Cardiac muscle cell (in vitro differentiated cells and primary cell): Measurements from ENCODE around the gene OR52I1. TPM values are rescaled to one million over a fixed set of nuclear protein-coding genes. Genes with fewer than 3 reads are reported as not detected.

ENCODE experiments used
- DNase-seq, 2 donors: peaks; one replicate each; pipeline versions ENCODE4 v3.0.0 to v3.0.0-alpha.2; 2010 to 2017; ENCODE audit warnings: low read depth in 1 of 2, low spot score in 1 of 2
- H3K27ac ChIP-seq: fragments of 200-600 bp; sonication (generic); 2 replicates; pipeline ENCODE4 v1.5.1; 2016
- H3K27me3 ChIP-seq: fragments of 200-600 bp; sonication (generic); 2 replicates; pipeline ENCODE4 v1.6.0; 2016; ENCODE audit warnings: control low read depth
- H3K36me3 ChIP-seq: fragments of 200-600 bp; sonication (generic); 2 replicates; pipeline ENCODE4 v1.5.1; 2016; ENCODE audit warnings: control low read depth
- H3K4me1 ChIP-seq: fragments of 200-600 bp; sonication (generic); 2 replicates; pipeline ENCODE4 v1.8.1; 2017; ENCODE audit warnings: low read depth, mild to moderate bottlenecking, mixed run types
- H3K4me3 ChIP-seq: fragments of 200-600 bp; sonication (generic); 2 replicates; pipeline ENCODE4 v1.5.1; 2016; ENCODE audit warnings: mild to moderate bottlenecking
- H3K9me3 ChIP-seq: fragments of 200-600 bp; sonication (generic); 2 replicates; pipeline ENCODE4 v1.5.1; 2017; ENCODE audit warnings: low read depth, mild to moderate bottlenecking, control low read depth
- polyA plus RNA-seq: library from polyadenylated mRNA; unstranded; fragments of >200 nt; fragmentation: Nextera tagmentation; extraction: Ambion mirVana; gene quantifications from 2 replicates; pipeline ENCODE4 v1.2.1, GENCODE V29; 2016
- total RNA-seq: library from RNA; depleted of rRNA; stranded (reverse); fragments of >200 nt; gene quantifications from 2 replicates; pipeline ENCODE4 v1.2.3, GENCODE V29; 2016
- TF ChIP-seq, protein P1 (sequence below): IDR thresholded peaks from 2 replicates; pipeline ENCODE4 v1.5.1; 2012; ENCODE audit warnings: low read depth, mild to moderate bottlenecking, low read length

Gene OR52I1
- total and polyA plus RNA-seq, 2 experiments from 2014 or later = 0.33 TPM; not detected in 1

DNA sequence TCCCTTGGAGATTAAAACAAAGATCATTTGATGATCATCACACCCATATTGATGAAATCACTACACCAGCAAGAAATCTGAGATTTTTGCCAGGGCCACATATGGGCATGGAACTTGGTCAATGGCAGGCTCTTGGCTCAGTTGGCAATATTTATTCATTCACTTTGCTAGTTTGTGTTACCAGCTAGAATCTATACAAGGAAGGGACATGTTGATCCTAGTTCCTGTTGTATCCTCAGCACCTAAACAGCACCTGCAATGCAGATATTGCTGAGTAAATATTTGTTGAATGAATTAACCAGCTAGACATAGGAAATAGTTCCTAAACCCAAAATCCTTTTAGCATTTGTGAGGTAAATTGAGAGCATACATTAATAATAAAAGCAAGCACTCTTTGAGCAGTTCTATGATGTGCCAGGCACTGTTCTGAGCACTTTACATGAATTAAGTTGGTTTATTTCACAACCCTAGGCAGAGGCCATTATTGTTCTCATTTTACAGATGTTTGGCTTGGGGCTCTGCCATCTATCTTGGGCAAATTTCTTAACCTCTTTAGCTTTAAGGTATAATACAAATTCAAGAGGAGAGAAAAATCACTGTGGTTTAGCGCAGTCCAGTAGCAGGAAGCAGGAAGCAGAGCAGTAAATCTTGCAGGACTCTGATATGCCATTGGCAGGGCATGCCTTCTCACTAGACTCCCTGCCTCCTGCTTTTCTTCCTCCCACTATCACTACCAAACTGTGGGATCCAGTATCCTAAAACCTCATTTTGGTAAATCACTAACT lies 12.6 kb downstream of the OR52I1 start:
- H3K4me1 ChIP-seq = no peaks in the 10 kb centered on the region
- no peaks in the 10 kb centered on the region for H3K27me3 ChIP-seq
- H3K9me3 ChIP-seq = no peaks in the 10 kb centered on the region
- no peak overlapping the region for H3K4me3 ChIP-seq
- TF ChIP-seq, protein P1, sequence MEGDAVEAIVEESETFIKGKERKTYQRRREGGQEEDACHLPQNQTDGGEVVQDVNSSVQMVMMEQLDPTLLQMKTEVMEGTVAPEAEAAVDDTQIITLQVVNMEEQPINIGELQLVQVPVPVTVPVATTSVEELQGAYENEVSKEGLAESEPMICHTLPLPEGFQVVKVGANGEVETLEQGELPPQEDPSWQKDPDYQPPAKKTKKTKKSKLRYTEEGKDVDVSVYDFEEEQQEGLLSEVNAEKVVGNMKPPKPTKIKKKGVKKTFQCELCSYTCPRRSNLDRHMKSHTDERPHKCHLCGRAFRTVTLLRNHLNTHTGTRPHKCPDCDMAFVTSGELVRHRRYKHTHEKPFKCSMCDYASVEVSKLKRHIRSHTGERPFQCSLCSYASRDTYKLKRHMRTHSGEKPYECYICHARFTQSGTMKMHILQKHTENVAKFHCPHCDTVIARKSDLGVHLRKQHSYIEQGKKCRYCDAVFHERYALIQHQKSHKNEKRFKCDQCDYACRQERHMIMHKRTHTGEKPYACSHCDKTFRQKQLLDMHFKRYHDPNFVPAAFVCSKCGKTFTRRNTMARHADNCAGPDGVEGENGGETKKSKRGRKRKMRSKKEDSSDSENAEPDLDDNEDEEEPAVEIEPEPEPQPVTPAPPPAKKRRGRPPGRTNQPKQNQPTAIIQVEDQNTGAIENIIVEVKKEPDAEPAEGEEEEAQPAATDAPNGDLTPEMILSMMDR = no peak
- H3K27ac ChIP-seq = no peak overlapping the region
- H3K36me3 ChIP-seq = peaks cover 9% of the 10 kb centered on the region
- DNase-seq = peak in 1 of 2 donors; percentile 54

DNA sequence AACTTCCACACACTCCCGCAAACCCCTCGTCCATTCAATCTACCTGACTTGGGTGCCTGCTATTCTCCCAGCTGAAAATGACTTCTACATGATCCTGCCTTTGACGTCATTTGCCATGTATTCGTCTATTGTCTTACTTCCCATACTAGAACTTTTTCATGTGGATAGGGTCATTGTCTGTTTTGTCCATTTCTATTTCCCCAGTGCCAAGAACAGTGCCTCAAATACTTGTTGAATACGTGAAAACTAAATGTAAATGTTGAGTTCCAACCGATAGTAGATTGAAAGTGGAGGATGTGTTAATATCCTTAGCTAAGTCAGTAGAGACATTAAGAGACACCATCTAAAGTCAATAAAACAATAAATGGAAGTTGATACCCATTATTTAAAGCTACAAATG lies 13.3 kb downstream of the OR52I1 start:
- peak overlapping the region; percentile 55 for H3K4me3 ChIP-seq
- TF ChIP-seq, protein P1 = no peak
- H3K27me3 ChIP-seq = peaks cover 3% of the 10 kb centered on the region
- DNase-seq = peak in 1 of 2 donors; percentile 10
- peaks cover 9% of the 10 kb centered on the region for H3K36me3 ChIP-seq
- H3K9me3 ChIP-seq = no peaks in the 10 kb centered on the region
- peak overlapping the region; percentile 90 for H3K27ac ChIP-seq
- no peaks in the 10 kb centered on the region for H3K4me1 ChIP-seq

DNA sequence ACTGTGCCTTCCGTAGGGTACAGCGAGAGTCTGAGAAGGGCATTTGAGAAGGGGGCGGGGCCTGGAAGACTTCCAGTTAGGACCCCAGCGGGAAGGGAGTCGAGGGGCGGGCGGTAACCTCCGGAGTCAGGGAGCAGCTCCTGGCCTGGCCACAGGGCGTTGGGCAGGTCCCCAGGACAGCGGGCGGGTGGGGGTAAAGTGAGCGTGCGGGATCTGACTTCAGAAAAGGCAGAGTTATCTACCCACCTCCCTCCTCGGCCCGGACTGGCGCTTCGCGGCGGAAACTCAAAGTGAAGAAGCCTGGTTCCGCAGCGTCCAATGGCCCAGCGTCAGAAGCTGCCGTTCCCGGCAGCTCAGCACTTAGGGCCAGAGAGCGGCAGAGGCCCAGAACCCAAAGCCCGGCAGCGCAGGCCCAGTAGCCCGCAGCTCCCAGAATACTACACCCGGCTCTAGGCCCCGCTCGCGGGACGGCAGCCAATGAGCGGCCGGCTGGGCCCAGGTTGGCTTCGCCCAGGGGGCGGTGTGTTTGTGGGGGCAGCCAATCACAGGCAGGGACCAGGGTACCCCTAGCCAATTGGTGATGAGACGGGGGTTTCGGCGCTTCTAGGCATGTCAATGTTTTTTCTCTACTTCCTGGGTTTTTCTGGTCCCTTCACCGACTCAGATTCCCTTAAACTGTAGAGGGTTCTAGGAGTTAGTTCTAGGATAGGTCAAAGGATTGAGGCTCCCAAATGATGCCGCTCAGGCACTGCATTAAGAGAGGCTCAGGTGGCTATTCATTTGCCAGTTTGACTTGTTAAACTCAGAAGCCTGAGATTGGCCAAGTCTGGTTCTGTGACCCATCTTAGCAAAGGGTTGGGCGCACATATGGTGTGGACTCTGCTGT lies 14.2 kb downstream of the OR52I1 start, which contains the start of gene TRIM68:
TSS of gene TRIM68 (minus strand) at position 451 of the 886 bp plus-strand sequence. CDS start 2,727 bp downstream, outside the sequence.
- TF ChIP-seq, protein P1 = no peak
- Histone ChIP-seq H3K9me3 (no peaks in the 10 kb centered on the region), H3K4me3 (peak within 1 kb of the TSS; percentile 55), H3K27ac (peak within 1 kb of the TSS; percentile 90), H3K36me3 (peaks cover 6% of the 10 kb centered on the region), H3K27me3 (peaks cover 7% of the 10 kb centered on the region), H3K4me1 (no peaks in the 10 kb centered on the region)
- DNase-seq = peak; percentile 95 to 98

DNA sequence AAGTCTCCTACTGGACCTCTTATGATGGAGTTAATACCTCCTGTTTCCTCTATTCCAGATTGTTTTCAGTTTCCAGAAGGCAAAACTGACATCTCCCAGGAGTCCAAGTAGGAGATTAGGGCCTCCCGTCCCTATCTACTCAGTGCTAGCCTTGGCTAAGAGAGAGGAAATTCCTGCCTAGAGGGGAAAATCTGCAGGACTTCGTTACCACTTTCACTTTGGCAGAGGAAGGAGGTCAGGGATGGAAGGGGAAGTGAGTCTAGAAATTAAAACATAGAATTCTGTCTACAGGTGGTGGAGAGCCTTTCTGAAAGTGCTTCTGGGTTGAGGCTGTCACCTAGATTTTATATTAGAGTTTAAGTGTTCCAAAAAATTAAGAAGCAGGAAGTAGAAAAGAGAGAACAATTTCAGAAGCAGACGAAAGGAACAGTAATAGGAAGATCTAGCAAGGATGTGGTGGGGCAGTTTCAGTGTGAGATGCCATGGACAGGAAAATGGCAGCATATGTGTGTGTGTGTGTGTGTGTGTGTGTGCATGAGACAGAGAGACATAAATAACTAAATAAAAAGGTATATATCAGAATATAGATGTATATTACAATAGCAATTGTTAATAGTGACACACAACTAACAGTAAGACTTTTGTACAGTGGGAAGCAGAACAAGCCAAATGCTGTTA lies 16.6 kb downstream of the OR52I1 start:
- Histone ChIP-seq H3K4me3 (no peak overlapping the region), H3K9me3 (no peaks in the 10 kb centered on the region), H3K36me3 (no peaks in the 10 kb centered on the region), H3K27me3 (peaks cover 11% of the 10 kb centered on the region), H3K4me1 (no peaks in the 10 kb centered on the region), H3K27ac (no peak overlapping the region)
- TF ChIP-seq, protein P1 = no peak
- DNase-seq = peak in 1 of 2 donors; percentile 59

DNA sequence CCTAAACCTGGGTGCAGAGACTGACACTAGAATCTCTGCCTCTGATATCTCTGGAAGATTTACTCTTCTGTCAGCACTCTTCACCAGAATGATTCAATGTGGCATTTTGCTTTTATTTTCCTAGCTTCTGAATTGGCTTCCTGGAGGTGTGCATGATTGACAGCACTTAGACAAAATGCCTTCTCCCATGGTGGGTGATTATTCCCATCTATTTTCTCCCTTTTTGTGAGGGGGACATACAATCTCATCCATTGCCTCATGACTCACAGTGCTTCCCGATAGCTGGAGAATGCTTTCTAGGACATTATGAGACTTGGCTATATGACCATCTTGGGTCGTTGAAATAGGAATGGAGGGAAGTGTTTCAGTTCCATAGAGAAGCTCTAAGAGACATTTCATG lies 18.1 kb downstream of the OR52I1 start:
- TF ChIP-seq, protein P1 = no peak
- Histone ChIP-seq H3K27ac (no peak overlapping the region), H3K36me3 (no peaks in the 10 kb centered on the region)

More for the DNA sequence above, 18.1 kb downstream of the OR52I1 start:
- H3K27me3 ChIP-seq = peaks cover 11% of the 10 kb centered on the region
- no peak for DNase-seq
- no peaks in the 10 kb centered on the region for H3K4me1 ChIP-seq
- no peaks in the 10 kb centered on the region for H3K9me3 ChIP-seq
- no peak overlapping the region for H3K4me3 ChIP-seq
